ENCODE data around the gene SYNDIG1. TPM values are rescaled to one million over a fixed set of nuclear protein-coding genes. Genes with fewer than 3 reads are reported as not detected.

SYNDIG1 gene
- total and polyA plus RNA-seq, 5 donors from 2014 or later: not detected

GRCh38 chr20:24670981-24671380 lies 201.6 kb downstream of the SYNDIG1 start:
- no peaks in the 10 kb centered on the region for H3K36me3 ChIP-seq (ENCODE audit: control insufficient read depth, insufficient read depth, low read length)
- no peaks in the 10 kb centered on the region for H3K4me1 ChIP-seq (ENCODE audit: control insufficient read depth, insufficient read depth, low read length, poor library complexity, severe bottlenecking)
- Mint-ChIP-seq H3K9me3 (no peaks in the 10 kb centered on the region), H3K27me3 (no peaks in the 10 kb centered on the region), H3K4me3 (no peak overlapping the region), H3K36me3 (no peaks in the 10 kb centered on the region), H3K4me1 (no peaks in the 10 kb centered on the region), H3K27ac (no peak overlapping the region)
- no peaks in the 10 kb centered on the region for H3K9me3 ChIP-seq (ENCODE audit: control insufficient read depth in 2 of 2, low read length in 2 of 2)
- H3K4me3 ChIP-seq (ENCODE audit: low read depth, low read length): no peak overlapping the region
- H3K27me3 ChIP-seq (ENCODE audit: control insufficient read depth, insufficient read depth, low read length): no peaks in the 10 kb centered on the region
- DNase-seq (no peak), ATAC-seq (ENCODE audit: low read depth in 2 of 2) (no peak)
- H3K27ac ChIP-seq (ENCODE audit: insufficient read depth, low read length, poor library complexity, severe bottlenecking): no peak overlapping the region

GRCh38 chr20:24672181-24672880 lies 202.9 kb downstream of the SYNDIG1 start:
- ATAC-seq (ENCODE audit: low read depth in 2 of 2) (no peak), DNase-seq (no peak)

DNA sequence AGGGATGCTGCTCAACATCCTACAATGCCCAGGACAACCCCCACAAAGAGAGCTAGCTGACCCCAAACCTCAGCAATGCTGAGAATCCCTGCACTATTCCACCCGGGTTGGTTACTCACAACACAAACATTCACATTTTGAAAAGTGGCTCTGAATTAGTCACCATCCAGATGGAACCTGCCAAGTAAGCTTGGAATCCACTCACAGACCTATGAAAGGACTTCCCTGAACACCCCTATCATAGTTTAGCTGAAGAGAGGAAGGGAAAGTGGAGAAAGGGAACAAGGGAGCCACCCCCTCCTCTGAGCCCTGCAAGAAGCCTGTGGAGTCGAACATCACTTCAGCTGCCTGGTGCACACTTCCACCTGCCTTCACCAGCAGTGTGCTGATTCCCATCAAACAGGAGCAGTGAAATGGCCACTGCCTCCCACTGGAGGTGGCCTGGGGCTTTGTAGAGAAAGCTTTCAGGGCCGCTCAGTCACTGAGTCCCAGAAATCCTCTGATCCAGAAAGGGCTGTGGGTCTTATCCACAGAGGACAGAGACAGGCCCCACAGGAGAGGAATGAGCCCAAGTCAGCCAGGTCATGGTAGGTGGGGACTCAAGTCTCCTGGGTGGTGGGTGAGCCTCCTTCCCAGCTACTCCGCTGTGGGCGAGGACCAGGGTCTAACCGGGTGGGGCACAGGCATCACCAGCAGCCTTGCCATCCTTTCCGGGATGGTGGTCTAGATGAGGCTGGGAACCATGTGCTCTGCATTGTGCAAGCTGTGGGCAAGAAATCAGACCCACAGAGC lies 203.7 kb downstream of the SYNDIG1 start:
- Histone ChIP-seq H3K27ac (ENCODE audit: insufficient read depth, low read length, poor library complexity, severe bottlenecking) (no peak overlapping the region), H3K4me3 (ENCODE audit: low read depth, low read length) (no peak overlapping the region), H3K4me1 (ENCODE audit: control insufficient read depth, insufficient read depth, low read length, poor library complexity, severe bottlenecking) (no peaks in the 10 kb centered on the region), H3K36me3 (ENCODE audit: control insufficient read depth, insufficient read depth, low read length) (no peaks in the 10 kb centered on the region), H3K27me3 (ENCODE audit: control insufficient read depth, insufficient read depth, low read length) (no peaks in the 10 kb centered on the region), H3K9me3 (ENCODE audit: control insufficient read depth in 2 of 2, low read length in 2 of 2) (no peaks in the 10 kb centered on the region)
- no peaks in the 10 kb centered on the region for H3K36me3 Mint-ChIP-seq
- ATAC-seq (ENCODE audit: low read depth in 2 of 2): no peak
- H3K27ac Mint-ChIP-seq: no peak overlapping the region
- no peaks in the 10 kb centered on the region for H3K9me3 Mint-ChIP-seq
- no peak overlapping the region for H3K4me3 Mint-ChIP-seq
- H3K4me1 Mint-ChIP-seq: no peaks in the 10 kb centered on the region
- no peak for DNase-seq
- H3K27me3 Mint-ChIP-seq: no peaks in the 10 kb centered on the region

More at GRCh38 chr20:24672181-24672880, 202.9 kb downstream of the SYNDIG1 start:
- Histone ChIP-seq H3K27me3 (ENCODE audit: control insufficient read depth, insufficient read depth, low read length) (no peaks in the 10 kb centered on the region), H3K4me1 (ENCODE audit: control insufficient read depth, insufficient read depth, low read length, poor library complexity, severe bottlenecking) (no peaks in the 10 kb centered on the region), H3K27ac (ENCODE audit: insufficient read depth, low read length, poor library complexity, severe bottlenecking) (no peak overlapping the region), H3K36me3 (ENCODE audit: control insufficient read depth, insufficient read depth, low read length) (no peaks in the 10 kb centered on the region), H3K4me3 (ENCODE audit: low read depth, low read length) (no peak overlapping the region), H3K9me3 (ENCODE audit: control insufficient read depth in 2 of 2, low read length in 2 of 2) (no peaks in the 10 kb centered on the region)
- H3K27ac Mint-ChIP-seq: no peak overlapping the region
- no peaks in the 10 kb centered on the region for H3K4me1 Mint-ChIP-seq
- H3K9me3 Mint-ChIP-seq: no peaks in the 10 kb centered on the region
- no peak overlapping the region for H3K4me3 Mint-ChIP-seq
- no peaks in the 10 kb centered on the region for H3K27me3 Mint-ChIP-seq
- no peaks in the 10 kb centered on the region for H3K36me3 Mint-ChIP-seq

DNA sequence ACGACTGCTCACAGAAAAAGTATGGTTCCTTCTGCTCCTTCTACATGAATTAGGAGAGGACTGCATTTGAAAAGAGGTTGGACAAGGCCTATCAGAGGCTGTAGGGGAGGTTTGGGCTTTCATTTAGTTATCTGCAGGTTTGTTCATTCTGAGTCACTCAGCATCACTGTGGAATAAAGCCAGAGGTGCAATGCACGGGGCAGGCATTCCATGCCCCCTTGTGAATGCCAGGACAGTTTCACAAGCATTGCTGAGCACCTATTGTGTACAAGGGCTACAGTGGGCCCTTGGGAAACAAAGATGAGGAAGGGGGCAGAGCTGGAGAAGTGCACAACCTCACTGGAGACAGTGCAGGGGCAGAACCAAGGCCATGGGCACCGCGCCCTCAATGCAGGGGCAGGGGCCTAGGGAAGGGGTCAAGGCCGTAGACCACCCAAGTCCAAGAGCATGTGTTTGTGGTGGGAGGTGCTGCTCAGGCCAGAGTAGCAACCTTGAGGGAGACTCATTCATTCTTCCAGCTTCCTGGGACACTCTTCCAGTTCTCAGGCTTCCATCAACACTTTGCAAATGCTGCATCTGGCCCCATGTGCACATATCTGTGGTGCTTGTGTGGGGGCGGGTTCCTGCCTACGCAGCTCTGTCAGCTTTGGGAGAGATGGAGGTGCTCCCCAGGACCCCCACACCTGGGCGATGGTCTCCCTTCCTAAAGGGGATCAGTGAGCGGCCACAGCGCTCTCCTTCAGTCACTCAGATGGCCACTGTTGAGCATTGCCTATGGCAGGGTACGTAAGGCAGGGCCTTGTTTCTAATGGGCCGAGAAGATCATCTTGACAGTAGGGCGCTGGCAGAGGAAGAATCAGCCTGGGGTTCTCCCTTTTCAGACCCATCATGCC lies 204.5 kb downstream of the SYNDIG1 start:
- Histone ChIP-seq H3K9me3 (ENCODE audit: control insufficient read depth in 2 of 2, low read length in 2 of 2) (no peaks in the 10 kb centered on the region), H3K4me3 (ENCODE audit: low read depth, low read length) (no peak overlapping the region), H3K27ac (ENCODE audit: insufficient read depth, low read length, poor library complexity, severe bottlenecking) (no peak overlapping the region), H3K27me3 (ENCODE audit: control insufficient read depth, insufficient read depth, low read length) (no peaks in the 10 kb centered on the region), H3K4me1 (ENCODE audit: control insufficient read depth, insufficient read depth, low read length, poor library complexity, severe bottlenecking) (no peaks in the 10 kb centered on the region), H3K36me3 (ENCODE audit: control insufficient read depth, insufficient read depth, low read length) (no peaks in the 10 kb centered on the region)
- ATAC-seq (ENCODE audit: low read depth in 2 of 2) (no peak), DNase-seq (no peak)
- H3K36me3 Mint-ChIP-seq: no peaks in the 10 kb centered on the region
- H3K27me3 Mint-ChIP-seq: no peaks in the 10 kb centered on the region
- no peaks in the 10 kb centered on the region for H3K4me1 Mint-ChIP-seq
- no peaks in the 10 kb centered on the region for H3K9me3 Mint-ChIP-seq
- no peak overlapping the region for H3K4me3 Mint-ChIP-seq
- H3K27ac Mint-ChIP-seq: no peak overlapping the region

DNA sequence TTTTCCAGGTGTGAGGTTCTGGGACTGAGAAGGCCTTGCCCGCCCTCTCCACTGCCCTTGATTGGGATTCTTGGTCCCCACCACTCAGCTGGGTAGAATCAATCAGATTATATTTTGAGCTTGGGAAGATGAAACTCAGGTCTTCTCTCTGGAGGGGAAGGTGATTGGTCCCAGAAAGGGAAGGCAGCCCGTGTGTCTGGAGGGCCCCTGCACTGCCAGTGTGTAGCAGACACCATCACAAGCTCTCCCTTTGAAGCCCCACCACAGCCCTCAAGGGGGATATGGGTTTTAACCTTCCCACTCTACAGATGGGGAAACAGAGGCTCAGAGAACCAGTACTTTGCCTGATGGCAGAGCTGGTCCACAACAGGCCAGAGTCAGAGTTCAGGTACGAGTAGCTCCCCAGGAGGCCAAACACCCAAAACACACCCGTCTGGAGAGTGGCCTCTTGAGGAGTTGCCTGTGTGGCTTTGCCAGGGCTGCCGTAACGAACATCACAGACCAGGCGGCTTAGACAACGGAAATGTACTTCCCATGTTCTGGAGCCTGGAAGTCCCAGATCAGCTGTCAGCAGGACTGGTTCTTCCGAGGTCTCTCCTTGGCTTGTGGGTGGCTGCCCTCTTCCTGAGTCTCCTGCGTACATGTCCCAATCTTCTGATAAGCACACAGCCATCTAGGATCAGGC lies 205.6 kb downstream of the SYNDIG1 start:
- H3K4me3 Mint-ChIP-seq: no peak overlapping the region
- Histone ChIP-seq H3K27me3 (ENCODE audit: control insufficient read depth, insufficient read depth, low read length) (no peaks in the 10 kb centered on the region), H3K27ac (ENCODE audit: insufficient read depth, low read length, poor library complexity, severe bottlenecking) (no peak overlapping the region), H3K4me3 (ENCODE audit: low read depth, low read length) (no peak overlapping the region), H3K9me3 (ENCODE audit: control insufficient read depth in 2 of 2, low read length in 2 of 2) (no peaks in the 10 kb centered on the region), H3K36me3 (ENCODE audit: control insufficient read depth, insufficient read depth, low read length) (no peaks in the 10 kb centered on the region), H3K4me1 (ENCODE audit: control insufficient read depth, insufficient read depth, low read length, poor library complexity, severe bottlenecking) (no peaks in the 10 kb centered on the region)
- no peaks in the 10 kb centered on the region for H3K36me3 Mint-ChIP-seq
- no peak overlapping the region for H3K27ac Mint-ChIP-seq
- peaks cover 0 to 2% (median 0%) of the 10 kb centered on the region in 7 donors for H3K9me3 Mint-ChIP-seq
- no peaks in the 10 kb centered on the region for H3K27me3 Mint-ChIP-seq
- DNase-seq (no peak), ATAC-seq (ENCODE audit: low read depth in 2 of 2) (no peak)
- no peaks in the 10 kb centered on the region for H3K4me1 Mint-ChIP-seq

- Mint-ChIP-seq H3K36me3 (no peaks in the 10 kb centered on the region), H3K27me3 (no peaks in the 10 kb centered on the region), H3K4me1 (no peaks in the 10 kb centered on the region), H3K27ac (no peak overlapping the region), H3K9me3 (peaks cover 0 to 2% (median 0%) of the 10 kb centered on the region in 7 donors), H3K4me3 (no peak overlapping the region)
- ATAC-seq (ENCODE audit: low read depth in 2 of 2) (no peak), DNase-seq (no peak)
- Histone ChIP-seq H3K27ac (ENCODE audit: insufficient read depth, low read length, poor library complexity, severe bottlenecking) (no peak overlapping the region), H3K36me3 (ENCODE audit: control insufficient read depth, insufficient read depth, low read length) (no peaks in the 10 kb centered on the region), H3K27me3 (ENCODE audit: control insufficient read depth, insufficient read depth, low read length) (no peaks in the 10 kb centered on the region), H3K9me3 (ENCODE audit: control insufficient read depth in 2 of 2, low read length in 2 of 2) (no peaks in the 10 kb centered on the region), H3K4me3 (ENCODE audit: low read depth, low read length) (no peak overlapping the region), H3K4me1 (ENCODE audit: control insufficient read depth, insufficient read depth, low read length, poor library complexity, severe bottlenecking) (no peaks in the 10 kb centered on the region)
These were observed 206.4 kb downstream of the SYNDIG1 start for GRCh38 chr20:24675651-24676352.

All from CD4-positive, CD25-positive, alpha-beta regulatory T cell (primary cell).